Smooth muscle cell (in vitro differentiated cells): ENCODE results near the gene RABL6. TPM values are rescaled to one million over a fixed set of nuclear protein-coding genes. Genes with fewer than 3 reads are reported as not detected.

ENCODE experiments used
- DNase-seq: peaks from one replicate; lab custom pipeline; 2025; ENCODE audit not compliant: unreplicated experiment; lab: John Stamatoyannopoulos, UW
- H2AFZ ChIP-seq: fragments of 200-600 bp; sonication (generic); 2 replicates; pipeline ENCODE4 v1.6.0; 2016; ENCODE audit warnings: antibody characterized with exemption, low read depth, mild to moderate bottlenecking
- H3F3A ChIP-seq: fragments of 200-600 bp; sonication (generic); 2 replicates; pipeline ENCODE4 v1.6.0; 2017; ENCODE audit warnings: antibody characterized with exemption, low read depth
- H3K27ac ChIP-seq: fragments of 200-600 bp; sonication (generic); 2 replicates; pipeline ENCODE4 v1.5.1; 2016; ENCODE audit warnings: low read depth, mild to moderate bottlenecking
- H3K27me3 ChIP-seq: fragments of 200-600 bp; sonication (generic); 2 replicates; pipeline ENCODE4 v1.6.1; 2016; ENCODE audit warnings: low read depth, mild to moderate bottlenecking
- H3K36me3 ChIP-seq: fragments of 200-600 bp; sonication (generic); 2 replicates; pipeline ENCODE4 v1.5.1; 2016; ENCODE audit warnings: low read depth
- H3K4me1 ChIP-seq: fragments of 200-600 bp; sonication (generic); 2 replicates; pipeline ENCODE4 v1.5.1; 2016; ENCODE audit warnings: low read depth
- H3K4me2 ChIP-seq: fragments of 200-600 bp; sonication (generic); 2 replicates; pipeline ENCODE4 v1.6.0; 2016; ENCODE audit warnings: mild to moderate bottlenecking
- H3K4me3 ChIP-seq: fragments of 200-600 bp; sonication (generic); 2 replicates; pipeline ENCODE4 v1.5.1; 2016; ENCODE audit warnings: mild to moderate bottlenecking
- H3K79me2 ChIP-seq: fragments of 200-600 bp; sonication (generic); 2 replicates; pipeline ENCODE4 v1.6.0; 2016; ENCODE audit warnings: low read depth, mild to moderate bottlenecking
- H3K9ac ChIP-seq: fragments of 200-600 bp; sonication (generic); 2 replicates; pipeline ENCODE4 v1.6.0; 2016; ENCODE audit warnings: low read depth
- H3K9me3 ChIP-seq: fragments of 200-600 bp; sonication (generic); replicated peaks from 2 replicates; pipeline ENCODE4 v1.5.1; 2016; ENCODE audit warnings: low read depth
- H4K20me1 ChIP-seq: fragments of 200-600 bp; sonication (generic); 2 replicates; pipeline ENCODE4 v1.6.0; 2016; ENCODE audit warnings: low read depth
- WGBS: methylation state at CpG from one replicate; pipeline ENCODE4 v1.1.7; 2016; ENCODE audit warnings: low lambda C conversion rate; 5-methylcytosine and 5-hydroxymethylcytosine counted together
- polyA plus RNA-seq: library from polyadenylated mRNA; unstranded; fragments of >200 nt; fragmentation: Nextera tagmentation; extraction: Ambion mirVana; gene quantifications from 2 replicates; pipeline ENCODE4 v1.2.1, GENCODE V29; 2016
- total RNA-seq: library from RNA; depleted of rRNA; stranded (reverse); fragments of >200 nt; gene quantifications from 2 replicates; pipeline ENCODE4 v1.2.3, GENCODE V29; 2014
- TF ChIP-seq, protein P1 (sequence below): fragments of 200-600 bp; sonication (generic); IDR thresholded peaks from 2 replicates; pipeline ENCODE4 v1.5.1; 2017; ENCODE audit warnings: borderline replicate concordance, mild to moderate bottlenecking, antibody characterized with exemption; ENCODE audit not compliant: insufficient read depth, poor library complexity, severe bottlenecking

RABL6 gene
- total and polyA plus RNA-seq, 2 experiments from 2014 or later = 54.3 to 81.6 TPM

DNA sequence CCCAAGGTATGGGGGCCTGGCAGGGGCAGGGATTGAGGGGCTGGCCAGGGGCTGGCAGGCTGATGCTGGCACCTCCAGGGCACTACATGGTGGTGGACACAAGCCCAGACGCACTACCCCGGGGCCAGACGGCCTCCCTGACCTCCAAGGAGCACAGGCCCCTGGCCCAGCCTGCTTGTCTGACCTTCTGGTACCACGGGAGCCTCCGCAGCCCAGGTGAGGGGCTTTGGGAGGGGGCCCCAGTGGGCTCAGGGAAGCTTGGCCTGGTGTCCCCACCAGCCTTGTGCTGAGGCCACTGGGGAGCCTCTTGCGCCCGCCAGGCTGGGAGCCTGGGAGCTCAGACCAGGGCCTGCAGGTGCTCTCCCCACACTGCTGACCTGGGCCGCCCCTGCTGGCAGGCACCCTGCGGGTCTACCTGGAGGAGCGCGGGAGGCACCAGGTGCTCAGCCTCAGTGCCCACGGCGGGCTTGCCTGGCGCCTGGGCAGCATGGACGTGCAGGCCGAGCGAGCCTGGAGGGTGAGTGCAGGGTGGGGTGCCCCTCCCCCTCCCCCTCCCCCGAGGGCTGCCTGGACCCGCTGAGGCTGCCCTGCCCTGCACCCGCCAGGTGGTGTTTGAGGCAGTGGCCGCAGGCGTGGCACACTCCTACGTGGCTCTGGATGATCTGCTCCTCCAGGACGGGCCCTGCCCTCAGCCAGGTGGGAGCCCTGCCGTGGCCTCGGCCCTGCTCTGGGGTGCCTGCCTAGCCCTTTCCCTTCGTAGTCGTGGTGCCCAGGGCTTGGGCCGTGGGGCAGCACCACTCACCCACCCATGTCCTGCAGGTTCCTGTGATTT lies 50.0 kb downstream of the RABL6 start:
- Histone ChIP-seq H4K20me1 (peaks cover 22% of the 10 kb centered on the region), H3F3A (no peaks in the 10 kb centered on the region), H3K79me2 (no peaks in the 10 kb centered on the region), H3K4me2 (no peak overlapping the region), H3K4me3 (no peak overlapping the region), H2AFZ (no peak overlapping the region), H3K4me1 (no peaks in the 10 kb centered on the region), H3K27me3 (no peaks in the 10 kb centered on the region), H3K36me3 (no peaks in the 10 kb centered on the region), H3K9ac (no peak overlapping the region), H3K9me3 (no peaks in the 10 kb centered on the region), H3K27ac (no peak overlapping the region)
- WGBS = 94% methylated on average over 23 of the region's 29 CpGs
- TF ChIP-seq, protein P1, sequence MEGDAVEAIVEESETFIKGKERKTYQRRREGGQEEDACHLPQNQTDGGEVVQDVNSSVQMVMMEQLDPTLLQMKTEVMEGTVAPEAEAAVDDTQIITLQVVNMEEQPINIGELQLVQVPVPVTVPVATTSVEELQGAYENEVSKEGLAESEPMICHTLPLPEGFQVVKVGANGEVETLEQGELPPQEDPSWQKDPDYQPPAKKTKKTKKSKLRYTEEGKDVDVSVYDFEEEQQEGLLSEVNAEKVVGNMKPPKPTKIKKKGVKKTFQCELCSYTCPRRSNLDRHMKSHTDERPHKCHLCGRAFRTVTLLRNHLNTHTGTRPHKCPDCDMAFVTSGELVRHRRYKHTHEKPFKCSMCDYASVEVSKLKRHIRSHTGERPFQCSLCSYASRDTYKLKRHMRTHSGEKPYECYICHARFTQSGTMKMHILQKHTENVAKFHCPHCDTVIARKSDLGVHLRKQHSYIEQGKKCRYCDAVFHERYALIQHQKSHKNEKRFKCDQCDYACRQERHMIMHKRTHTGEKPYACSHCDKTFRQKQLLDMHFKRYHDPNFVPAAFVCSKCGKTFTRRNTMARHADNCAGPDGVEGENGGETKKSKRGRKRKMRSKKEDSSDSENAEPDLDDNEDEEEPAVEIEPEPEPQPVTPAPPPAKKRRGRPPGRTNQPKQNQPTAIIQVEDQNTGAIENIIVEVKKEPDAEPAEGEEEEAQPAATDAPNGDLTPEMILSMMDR = no peak
- no peak for DNase-seq

- no peaks in the 10 kb centered on the region for H3F3A ChIP-seq
- no peaks in the 10 kb centered on the region for H3K4me1 ChIP-seq
- H3K36me3 ChIP-seq = no peaks in the 10 kb centered on the region
- no peak for DNase-seq
- no peak overlapping the region for H3K9ac ChIP-seq
- WGBS = 97% methylated on average over 12 of the region's 15 CpGs
- no peaks in the 10 kb centered on the region for H3K79me2 ChIP-seq
- no peak overlapping the region for H2AFZ ChIP-seq
- no peaks in the 10 kb centered on the region for H3K9me3 ChIP-seq
- H3K27me3 ChIP-seq = no peaks in the 10 kb centered on the region
- no peak overlapping the region for H3K4me3 ChIP-seq
- peaks cover 22% of the 10 kb centered on the region for H4K20me1 ChIP-seq
- TF ChIP-seq, protein P1 = no peak
- H3K27ac ChIP-seq = no peak overlapping the region
- H3K4me2 ChIP-seq = no peak overlapping the region
These were observed 50.7 kb downstream of the RABL6 start for GRCh38 chr9:136858452-136858843.

DNA sequence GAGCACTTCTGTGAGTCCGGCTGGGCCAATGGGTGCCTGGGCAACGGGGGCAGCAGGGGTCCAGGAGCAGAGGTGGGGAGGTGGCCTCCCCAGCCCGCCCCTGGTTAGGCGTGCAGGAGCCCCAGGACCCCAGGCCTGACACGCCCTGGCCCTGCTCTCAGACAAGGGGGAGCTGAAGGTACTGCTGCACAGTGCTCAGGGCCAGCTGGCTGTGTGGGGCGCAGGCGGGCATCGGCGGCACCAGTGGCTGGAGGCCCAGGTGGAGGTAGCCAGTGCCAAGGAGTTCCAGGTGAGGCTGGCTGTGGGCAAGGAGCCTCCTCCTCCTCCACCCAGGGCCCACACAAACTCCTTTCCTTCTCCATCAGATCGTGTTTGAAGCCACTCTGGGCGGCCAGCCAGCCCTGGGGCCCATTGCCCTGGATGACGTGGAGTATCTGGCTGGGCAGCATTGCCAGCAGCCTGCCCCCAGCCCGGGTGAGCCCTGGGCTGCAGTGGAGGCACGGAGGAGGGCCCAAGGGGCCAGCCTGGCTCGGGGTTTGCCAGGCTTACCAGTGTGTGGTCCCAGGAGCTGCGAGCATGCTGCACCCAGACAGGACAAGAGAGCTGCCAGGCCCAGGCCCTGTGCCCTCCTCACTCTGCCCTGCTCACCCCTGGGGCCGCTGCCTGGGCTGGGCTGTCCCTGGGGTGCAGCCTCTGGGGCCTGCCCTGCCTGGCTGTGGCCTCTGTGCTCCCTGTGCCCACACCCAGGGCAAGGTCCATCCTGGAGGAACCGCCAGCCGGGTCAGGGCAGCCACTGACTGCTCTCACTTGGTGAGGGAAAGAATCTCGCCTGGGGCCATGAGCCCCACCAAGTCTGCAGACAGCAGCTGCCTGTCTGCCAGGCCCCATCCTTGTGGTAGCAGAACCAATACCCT lies 51.4 kb downstream of the RABL6 start:
- H3K4me2 ChIP-seq = no peak overlapping the region
- H3F3A ChIP-seq = no peaks in the 10 kb centered on the region
- H4K20me1 ChIP-seq = peaks cover 25% of the 10 kb centered on the region
- no peak overlapping the region for H2AFZ ChIP-seq
- 95% methylated on average over 20 of the region's 20 CpGs for WGBS
- H3K4me3 ChIP-seq = no peak overlapping the region
- no peak for DNase-seq
- H3K36me3 ChIP-seq = no peaks in the 10 kb centered on the region
- H3K4me1 ChIP-seq = no peaks in the 10 kb centered on the region
- no peaks in the 10 kb centered on the region for H3K27me3 ChIP-seq
- H3K9ac ChIP-seq = no peak overlapping the region
- no peaks in the 10 kb centered on the region for H3K9me3 ChIP-seq
- TF ChIP-seq, protein P1 = no peak
- peaks cover 6% of the 10 kb centered on the region for H3K79me2 ChIP-seq
- H3K27ac ChIP-seq = no peak overlapping the region
